ENCODE results near the gene CELF5.

DNA sequence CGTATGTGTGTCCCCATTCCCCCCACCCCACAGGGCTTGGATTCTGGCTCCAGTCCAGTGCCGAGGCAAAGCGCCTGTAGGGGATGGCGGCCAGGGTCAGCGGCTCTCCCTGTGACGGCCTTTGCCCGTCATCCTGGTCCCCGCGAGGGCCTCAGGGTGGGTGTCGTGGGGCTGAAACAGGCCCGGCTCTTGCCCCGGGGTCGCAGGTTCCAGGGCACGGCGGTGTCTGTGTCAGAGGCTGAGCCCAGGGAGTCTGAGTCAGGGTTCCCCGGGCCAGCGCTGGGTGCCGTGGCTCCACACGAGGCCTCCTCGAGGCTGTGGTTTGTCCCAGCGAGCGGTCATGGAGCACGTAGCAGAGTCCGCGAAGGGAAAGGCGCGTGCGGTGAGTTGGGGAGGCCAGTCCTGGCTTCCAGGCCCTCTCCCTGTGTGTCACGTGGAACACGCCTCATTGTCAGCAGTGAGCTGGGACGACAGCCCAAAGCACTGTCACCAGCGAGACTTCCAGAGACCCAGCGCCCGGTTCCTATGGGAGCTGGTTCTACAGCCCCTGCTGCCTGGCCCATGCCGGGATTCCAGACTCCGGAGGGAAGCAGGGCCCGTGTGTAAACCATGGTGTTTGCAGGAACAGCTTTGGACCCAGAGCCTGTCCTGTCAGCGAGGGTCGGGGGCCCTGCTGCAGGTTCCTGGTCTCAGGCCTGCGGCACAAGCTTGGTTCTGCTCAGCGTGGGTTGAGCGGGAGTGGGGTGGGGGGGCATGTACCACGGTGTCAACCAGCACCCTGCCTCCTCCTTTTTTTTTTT is 25.4 kb upstream of the CELF5 start:
- TF ChIP-seq CHD2 (IDR thresholded peaks at IDR 0.05; ENCODE audit: borderline replicate concordance, low read depth, low read length) (no peak), TAF1 (IDR thresholded peaks at IDR 0.05; ENCODE audit: borderline replicate concordance, low read depth, low read length) (no peak)
